ENCODE measurements around the gene ANO6. TPM values are rescaled to one million over a fixed set of nuclear protein-coding genes. Genes with fewer than 3 reads are reported as not detected.
"Not testable (repeated sequence)": the region's sequence is repeated elsewhere in the genome, so short reads cannot be mapped to it uniquely, and the experiment has no call there.

Gene ANO6
- total RNA-seq, 1 experiment from 2014 or later: 59.3 TPM

DNA sequence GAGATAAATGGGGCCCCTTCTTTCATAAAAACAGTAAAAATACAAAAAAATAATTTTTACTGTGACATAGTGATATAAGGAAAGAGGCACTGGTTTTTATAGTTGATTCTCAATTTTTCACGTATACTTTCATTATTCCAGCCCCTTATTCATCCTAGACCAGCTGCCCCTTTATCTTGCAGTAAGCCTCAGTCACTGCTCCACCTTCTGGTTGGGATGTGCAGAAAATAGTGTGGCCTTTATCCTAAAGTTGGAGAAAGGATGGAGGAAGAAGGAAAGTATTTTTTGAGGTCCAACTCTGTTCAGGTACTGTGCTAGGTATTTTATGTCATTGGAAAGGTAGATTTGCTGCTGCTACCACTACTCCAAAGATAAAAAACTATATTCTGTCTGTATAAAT, 172.7 kb downstream of the ANO6 start:
- POLR2A ChIA-PET (ENCODE audit: low non-redundant PET): no interaction called here
- DNase-seq (ENCODE audit: low spot score): peak; percentile 64
- no peak overlapping the region for H3K27ac ChIP-seq (ENCODE audit: low read depth, low read length, poor library complexity, severe bottlenecking)
- CTCF ChIA-PET: interaction anchor here (0.9 to 2.0 kb wide), 4 partner anchors 119 to 257 kb away, joined by 3 to 10 read pairs (median 4); no protein-coding TSS in a partner anchor
- H3K36me3 ChIP-seq (ENCODE audit: insufficient read depth, low read length, poor library complexity, severe bottlenecking): peaks cover 15% of the 10 kb centered on the region
- H3K4me1 ChIP-seq (ENCODE audit: insufficient read depth, low read length, poor library complexity, severe bottlenecking): no peaks in the 10 kb centered on the region
- H3K4me3 ChIP-seq (ENCODE audit: low read depth, low read length, poor library complexity, severe bottlenecking): no peak overlapping the region
- BruUV-seq (replicated peaks): no TSS peak
- intact Hi-C loops (cut with micrococcal nuclease; ENCODE audit: unreplicated experiment): loop anchor here (2.0 to 5.0 kb wide), 3 partner anchors 121 to 218 kb away; no protein-coding TSS in a partner anchor
- TF ChIP-seq EZH2 (IDR thresholded peaks at IDR 0.05; ENCODE audit: borderline replicate concordance, low read depth, low read length, poor library complexity, severe bottlenecking) (no peak), CTCF (conservative IDR thresholded peaks at IDR 0.05; ENCODE audit: low read depth, low read length) (peak; percentile 73)
- no peaks in the 10 kb centered on the region for H3K27me3 ChIP-seq (replicated peaks; ENCODE audit: insufficient read depth, low read depth, low read length, poor library complexity)
- H3K9me3 ChIP-seq (ENCODE audit: low read depth, low read length, poor library complexity, severe bottlenecking): no peaks in the 10 kb centered on the region

- ChIA-PET POLR2A (ENCODE audit: low non-redundant PET) (interaction anchor here (0.5 to 0.6 kb wide), 2 partner anchors 228 to 301 kb away, joined by 4 read pairs; no protein-coding TSS in a partner anchor), CTCF (interaction anchor here (1.6 kb wide), 1 partner anchor 120 kb away, joined by 5 read pairs; no protein-coding TSS in a partner anchor)
- intact Hi-C loops (cut with micrococcal nuclease; ENCODE audit: unreplicated experiment): loop anchor here (2.0 to 5.0 kb wide), 3 partner anchors 122 to 219 kb away; no protein-coding TSS in a partner anchor
- TF ChIP-seq EZH2 (IDR thresholded peaks at IDR 0.05; ENCODE audit: borderline replicate concordance, low read depth, low read length, poor library complexity, severe bottlenecking) (no peak), CTCF (conservative IDR thresholded peaks at IDR 0.05; ENCODE audit: low read depth, low read length) (no peak)
- peaks cover 14% of the 10 kb centered on the region for H3K36me3 ChIP-seq (ENCODE audit: insufficient read depth, low read length, poor library complexity, severe bottlenecking)
- H3K4me1 ChIP-seq (ENCODE audit: insufficient read depth, low read length, poor library complexity, severe bottlenecking): no peaks in the 10 kb centered on the region
- H3K27me3 ChIP-seq (replicated peaks; ENCODE audit: insufficient read depth, low read depth, low read length, poor library complexity): no peaks in the 10 kb centered on the region
- H3K9me3 ChIP-seq (ENCODE audit: low read depth, low read length, poor library complexity, severe bottlenecking): no peaks in the 10 kb centered on the region
- no peak overlapping the region for H3K4me3 ChIP-seq (ENCODE audit: low read depth, low read length, poor library complexity, severe bottlenecking)
- no peak overlapping the region for H3K27ac ChIP-seq (ENCODE audit: low read depth, low read length, poor library complexity, severe bottlenecking)
- no TSS peak for BruUV-seq (replicated peaks)
- no peak for DNase-seq (ENCODE audit: low spot score)
These were observed 173.5 kb downstream of the ANO6 start for GRCh38 chr12:45389426-45389825.

DNA sequence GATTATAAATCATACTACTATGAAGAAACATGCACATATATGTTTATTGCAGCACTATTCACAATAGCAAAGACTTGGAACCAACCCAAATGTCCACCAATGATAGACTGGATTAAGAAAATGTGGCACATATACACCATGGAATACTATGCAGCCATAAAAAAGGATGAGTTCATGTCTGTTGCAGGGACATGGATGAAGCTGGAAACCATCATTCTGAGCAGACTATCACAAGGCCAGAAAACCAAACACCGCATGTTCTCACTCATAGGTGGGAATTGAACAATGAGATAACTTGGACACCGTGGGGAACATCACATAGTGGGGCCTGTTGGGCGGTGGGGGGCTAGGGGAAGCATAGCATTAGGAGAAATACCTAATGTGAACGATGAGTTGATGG, 181.6 kb downstream of the ANO6 start:
- BruUV-seq (replicated peaks); intact Hi-C loops (cut with micrococcal nuclease; ENCODE audit: unreplicated experiment); H3K9me3 ChIP-seq (ENCODE audit: low read depth, low read length, poor library complexity, severe bottlenecking); CTCF ChIA-PET; POLR2A ChIA-PET (ENCODE audit: low non-redundant PET); H3K27me3 ChIP-seq (replicated peaks; ENCODE audit: insufficient read depth, low read depth, low read length, poor library complexity); H3K4me3 ChIP-seq (ENCODE audit: low read depth, low read length, poor library complexity, severe bottlenecking); H3K27ac ChIP-seq (ENCODE audit: low read depth, low read length, poor library complexity, severe bottlenecking); DNase-seq (ENCODE audit: low spot score); H3K4me1 ChIP-seq (ENCODE audit: insufficient read depth, low read length, poor library complexity, severe bottlenecking); H3K36me3 ChIP-seq (ENCODE audit: insufficient read depth, low read length, poor library complexity, severe bottlenecking): not testable (repeated sequence)

DNA sequence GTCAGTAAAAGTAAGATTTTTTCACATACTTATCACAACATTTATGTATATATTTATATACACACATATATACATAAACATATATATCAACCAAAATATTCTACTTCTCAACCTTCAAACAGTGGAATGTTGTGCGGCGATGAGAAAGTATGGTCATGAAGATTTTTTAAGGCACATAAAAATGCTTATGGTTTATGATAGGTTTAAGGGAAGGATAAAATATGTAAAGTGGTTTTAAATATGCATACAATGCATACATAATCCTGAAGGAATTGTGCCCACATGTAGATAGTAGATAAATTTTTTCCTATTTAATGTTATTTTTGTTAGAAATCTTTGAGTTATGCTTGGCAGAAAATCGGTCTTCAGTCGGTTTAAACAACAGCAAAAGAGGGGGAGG, 182.7 kb downstream of the ANO6 start:
- ChIA-PET CTCF (no interaction called here), POLR2A (ENCODE audit: low non-redundant PET) (no interaction called here)
- H3K4me1 ChIP-seq (ENCODE audit: insufficient read depth, low read length, poor library complexity, severe bottlenecking): no peaks in the 10 kb centered on the region
- H3K36me3 ChIP-seq (ENCODE audit: insufficient read depth, low read length, poor library complexity, severe bottlenecking): peaks cover 10% of the 10 kb centered on the region
- TF ChIP-seq CTCF (conservative IDR thresholded peaks at IDR 0.05; ENCODE audit: low read depth, low read length) (no peak), EZH2 (IDR thresholded peaks at IDR 0.05; ENCODE audit: borderline replicate concordance, low read depth, low read length, poor library complexity, severe bottlenecking) (no peak)
- intact Hi-C loops (cut with micrococcal nuclease; ENCODE audit: unreplicated experiment): no loop called here
- H3K27me3 ChIP-seq (replicated peaks; ENCODE audit: insufficient read depth, low read depth, low read length, poor library complexity): no peaks in the 10 kb centered on the region
- no peak overlapping the region for H3K27ac ChIP-seq (ENCODE audit: low read depth, low read length, poor library complexity, severe bottlenecking)
- no peaks in the 10 kb centered on the region for H3K9me3 ChIP-seq (ENCODE audit: low read depth, low read length, poor library complexity, severe bottlenecking)
- no peak for DNase-seq (ENCODE audit: low spot score)
- no TSS peak for BruUV-seq (replicated peaks)
- no peak overlapping the region for H3K4me3 ChIP-seq (ENCODE audit: low read depth, low read length, poor library complexity, severe bottlenecking)
